ENCODE data around the gene PARVB.

PARVB gene

DNA sequence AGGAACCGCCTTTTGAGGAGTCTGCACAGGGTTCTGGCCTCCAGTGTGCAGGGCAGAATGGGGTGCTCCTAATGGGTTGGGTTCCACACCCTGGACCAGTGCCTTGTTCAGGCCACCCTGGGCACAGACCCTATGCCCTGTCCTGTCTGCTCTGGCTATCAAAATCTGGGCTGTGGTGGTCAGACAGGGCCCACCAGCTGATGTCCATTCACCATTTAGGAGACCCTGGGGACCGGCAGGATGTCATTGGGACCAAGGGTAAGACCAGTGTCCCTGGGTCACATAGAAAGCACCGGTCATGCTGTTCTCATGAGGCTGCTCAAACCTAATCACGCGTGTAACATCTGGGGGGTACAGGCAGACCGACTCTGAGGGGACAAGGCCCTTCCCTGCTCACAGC lies 194.0 kb downstream of the PARVB start:
- Histone ChIP-seq H3K27ac (ENCODE audit: extremely low read depth, low read depth, low read length) (no peak overlapping the region), H3K4me1 (ENCODE audit: control insufficient read depth, insufficient read depth, low read length) (no peaks in the 10 kb centered on the region), H3K9me3 (ENCODE audit: control insufficient read depth, insufficient read depth, low read depth, low read length) (no peaks in the 10 kb centered on the region), H3K4me3 (ENCODE audit: low read depth, low read length) (no peak overlapping the region), H3K36me3 (ENCODE audit: control insufficient read depth in 2 of 2, insufficient read depth in 1 of 2, low read length in 2 of 2) (no peaks in the 10 kb centered on the region)
- CTCF ChIA-PET, result no interaction called here
- POLR2A ChIA-PET, result no interaction called here
- TF ChIP-seq ZNF521 (tag by site-specific recombination; IDR thresholded peaks at IDR 0.05) (no peak), SETDB1 (IDR thresholded peaks at IDR 0.05; ENCODE audit: insufficient read length, low read length) (no peak), ZNF837 (tag by site-specific recombination; IDR thresholded peaks at IDR 0.05) (no peak), ZNF664 (tag by site-specific recombination; IDR thresholded peaks at IDR 0.05) (no peak), ZNF324 (tag by site-specific recombination; IDR thresholded peaks at IDR 0.05) (no peak), HOXC10 (CRISPR knock-in tag; IDR thresholded peaks at IDR 0.05) (no peak), FEZF1 (tag by site-specific recombination; IDR thresholded peaks at IDR 0.05) (no peak), ZNF404 (tag by site-specific recombination; IDR thresholded peaks at IDR 0.05) (no peak), ZIC2 (tag by site-specific recombination; IDR thresholded peaks at IDR 0.05) (no peak), ZNF341 (tag by site-specific recombination; IDR thresholded peaks at IDR 0.05; ENCODE audit: low read depth) (no peak), KLF1 (tag by site-specific recombination; IDR thresholded peaks at IDR 0.05) (no peak), ZNF223 (tag by site-specific recombination; IDR thresholded peaks at IDR 0.05) (no peak), SP2 (tag by site-specific recombination; IDR thresholded peaks at IDR 0.05) (no peak), ZNF174 (tag by site-specific recombination; IDR thresholded peaks at IDR 0.05) (no peak)
- TF ChIP-seq, protein P1, sequence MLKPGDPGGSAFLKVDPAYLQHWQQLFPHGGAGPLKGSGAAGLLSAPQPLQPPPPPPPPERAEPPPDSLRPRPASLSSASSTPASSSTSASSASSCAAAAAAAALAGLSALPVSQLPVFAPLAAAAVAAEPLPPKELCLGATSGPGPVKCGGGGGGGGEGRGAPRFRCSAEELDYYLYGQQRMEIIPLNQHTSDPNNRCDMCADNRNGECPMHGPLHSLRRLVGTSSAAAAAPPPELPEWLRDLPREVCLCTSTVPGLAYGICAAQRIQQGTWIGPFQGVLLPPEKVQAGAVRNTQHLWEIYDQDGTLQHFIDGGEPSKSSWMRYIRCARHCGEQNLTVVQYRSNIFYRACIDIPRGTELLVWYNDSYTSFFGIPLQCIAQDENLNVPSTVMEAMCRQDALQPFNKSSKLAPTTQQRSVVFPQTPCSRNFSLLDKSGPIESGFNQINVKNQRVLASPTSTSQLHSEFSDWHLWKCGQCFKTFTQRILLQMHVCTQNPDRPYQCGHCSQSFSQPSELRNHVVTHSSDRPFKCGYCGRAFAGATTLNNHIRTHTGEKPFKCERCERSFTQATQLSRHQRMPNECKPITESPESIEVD (tag by site-specific recombination; IDR thresholded peaks at IDR 0.05), result no peak
- TF ChIP-seq, protein P2, sequence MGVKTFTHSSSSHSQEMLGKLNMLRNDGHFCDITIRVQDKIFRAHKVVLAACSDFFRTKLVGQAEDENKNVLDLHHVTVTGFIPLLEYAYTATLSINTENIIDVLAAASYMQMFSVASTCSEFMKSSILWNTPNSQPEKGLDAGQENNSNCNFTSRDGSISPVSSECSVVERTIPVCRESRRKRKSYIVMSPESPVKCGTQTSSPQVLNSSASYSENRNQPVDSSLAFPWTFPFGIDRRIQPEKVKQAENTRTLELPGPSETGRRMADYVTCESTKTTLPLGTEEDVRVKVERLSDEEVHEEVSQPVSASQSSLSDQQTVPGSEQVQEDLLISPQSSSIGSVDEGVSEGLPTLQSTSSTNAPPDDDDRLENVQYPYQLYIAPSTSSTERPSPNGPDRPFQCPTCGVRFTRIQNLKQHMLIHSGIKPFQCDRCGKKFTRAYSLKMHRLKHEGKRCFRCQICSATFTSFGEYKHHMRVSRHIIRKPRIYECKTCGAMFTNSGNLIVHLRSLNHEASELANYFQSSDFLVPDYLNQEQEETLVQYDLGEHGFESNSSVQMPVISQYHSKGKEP (tag by site-specific recombination; IDR thresholded peaks at IDR 0.05), result no peak
- TF ChIP-seq, protein P3, sequence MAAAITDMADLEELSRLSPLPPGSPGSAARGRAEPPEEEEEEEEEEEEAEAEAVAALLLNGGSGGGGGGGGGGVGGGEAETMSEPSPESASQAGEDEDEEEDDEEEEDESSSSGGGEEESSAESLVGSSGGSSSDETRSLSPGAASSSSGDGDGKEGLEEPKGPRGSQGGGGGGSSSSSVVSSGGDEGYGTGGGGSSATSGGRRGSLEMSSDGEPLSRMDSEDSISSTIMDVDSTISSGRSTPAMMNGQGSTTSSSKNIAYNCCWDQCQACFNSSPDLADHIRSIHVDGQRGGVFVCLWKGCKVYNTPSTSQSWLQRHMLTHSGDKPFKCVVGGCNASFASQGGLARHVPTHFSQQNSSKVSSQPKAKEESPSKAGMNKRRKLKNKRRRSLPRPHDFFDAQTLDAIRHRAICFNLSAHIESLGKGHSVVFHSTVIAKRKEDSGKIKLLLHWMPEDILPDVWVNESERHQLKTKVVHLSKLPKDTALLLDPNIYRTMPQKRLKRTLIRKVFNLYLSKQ (tag by site-specific recombination; IDR thresholded peaks at IDR 0.05; ENCODE audit: borderline replicate concordance), result no peak
- TF ChIP-seq, protein P4, sequence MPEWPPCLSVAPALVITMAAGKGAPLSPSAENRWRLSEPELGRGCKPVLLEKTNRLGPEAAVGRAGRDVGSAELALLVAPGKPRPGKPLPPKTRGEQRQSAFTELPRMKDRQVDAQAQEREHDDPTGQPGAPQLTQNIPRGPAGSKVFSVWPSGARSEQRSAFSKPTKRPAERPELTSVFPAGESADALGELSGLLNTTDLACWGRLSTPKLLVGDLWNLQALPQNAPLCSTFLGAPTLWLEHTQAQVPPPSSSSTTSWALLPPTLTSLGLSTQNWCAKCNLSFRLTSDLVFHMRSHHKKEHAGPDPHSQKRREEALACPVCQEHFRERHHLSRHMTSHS (tag by site-specific recombination; IDR thresholded peaks at IDR 0.05), result no peak

DNA sequence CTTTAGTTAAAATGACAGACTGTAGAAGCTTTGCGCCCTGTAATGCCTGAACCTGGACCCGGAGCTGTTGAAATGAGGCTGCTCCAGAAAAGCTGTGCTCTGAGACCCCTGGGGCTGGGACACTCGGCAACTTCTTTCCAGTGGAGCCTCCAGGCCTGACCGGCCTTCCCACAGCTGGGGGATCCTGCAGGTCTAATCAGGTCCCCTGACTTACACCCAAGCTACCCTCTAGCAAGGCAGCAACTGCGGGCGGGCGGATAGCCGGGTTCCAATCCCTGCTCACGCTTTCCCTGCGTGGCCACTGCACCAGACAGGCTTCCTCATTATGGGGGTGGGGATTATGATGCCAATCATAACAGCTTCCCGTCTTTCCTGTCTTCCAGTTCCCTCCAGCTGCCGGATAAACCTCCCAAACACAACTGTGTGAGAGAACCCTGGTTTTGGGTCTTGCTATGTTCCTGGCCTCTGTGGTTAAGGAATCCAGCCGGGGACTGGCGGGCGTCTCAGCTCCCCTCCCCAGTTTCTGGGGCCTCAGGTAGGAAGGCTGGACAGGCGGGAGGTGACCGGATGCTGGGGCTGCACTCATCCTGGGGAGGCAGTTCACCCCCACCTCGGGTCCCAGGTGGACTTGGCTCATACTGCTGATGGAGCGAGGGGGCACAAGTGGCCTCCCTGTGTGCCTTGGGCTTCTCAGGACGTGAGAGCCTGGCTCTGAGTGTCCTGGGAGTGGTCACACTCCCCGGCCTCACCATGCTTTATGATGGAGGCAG lies 195.2 kb downstream of the PARVB start:
- H3K4me3 ChIP-seq (ENCODE audit: low read depth, low read length), result no peak overlapping the region
- ChIA-PET CTCF (no interaction called here), POLR2A (no interaction called here)
- no peaks in the 10 kb centered on the region for H3K36me3 ChIP-seq (ENCODE audit: control insufficient read depth in 2 of 2, insufficient read depth in 1 of 2, low read length in 2 of 2)
- TF ChIP-seq ZSCAN16 (tag by site-specific recombination; IDR thresholded peaks at IDR 0.05), result no peak
- no peak for TF ChIP-seq ZNF596 (tag by site-specific recombination; IDR thresholded peaks at IDR 0.05)
- no peak for TF ChIP-seq ZNF776 (tag by site-specific recombination; IDR thresholded peaks at IDR 0.05; ENCODE audit: borderline replicate concordance)
- TF ChIP-seq ZNF221 (tag by site-specific recombination; IDR thresholded peaks at IDR 0.05; ENCODE audit: borderline replicate concordance), result no peak
- TF ChIP-seq ZNF23 (tag by site-specific recombination; IDR thresholded peaks at IDR 0.05; ENCODE audit: borderline replicate concordance), result no peak
- H3K27ac ChIP-seq (ENCODE audit: extremely low read depth, low read depth, low read length), result no peak overlapping the region
- no peaks in the 10 kb centered on the region for H3K4me1 ChIP-seq (ENCODE audit: control insufficient read depth, insufficient read depth, low read length)
- no peaks in the 10 kb centered on the region for H3K9me3 ChIP-seq (ENCODE audit: control insufficient read depth, insufficient read depth, low read depth, low read length)

Measured in HEK293 (cell line).